NOMO-1 treated with dmso at 0.1 percent for 144 hours (cell line): ENCODE data around the gene POGLUT2.

ENCODE experiments used
- DNase-seq: peaks from one replicate; lab custom pipeline; 2025; ENCODE audit not compliant: unreplicated experiment; lab: John Stamatoyannopoulos, UW

POGLUT2 gene

GRCh38 chr13:102770435-102770834 lies 28.3 kb downstream of the POGLUT2 start:
- DNase-seq: no peak

GRCh38 chr13:102769679-102770078 lies 29.1 kb downstream of the POGLUT2 start:
- DNase-seq: no peak

DNA sequence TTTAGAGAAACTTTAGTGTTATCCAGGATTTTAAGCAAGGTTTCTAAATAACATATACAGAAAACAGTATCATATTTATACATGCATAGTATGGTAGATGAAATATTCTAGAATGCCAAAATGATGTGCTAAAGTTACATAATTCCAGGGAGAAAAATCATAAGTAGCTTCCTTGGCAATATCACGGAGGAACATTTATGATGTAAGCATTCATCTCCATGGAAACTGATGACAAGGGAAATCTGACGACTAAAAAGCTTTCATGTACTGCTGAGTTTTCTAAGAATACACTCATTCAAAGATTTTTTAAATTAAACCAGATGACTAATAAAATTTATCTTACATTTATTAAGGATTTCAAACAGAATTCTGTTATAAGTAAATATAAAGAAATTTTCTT lies 29.9 kb downstream of the POGLUT2 start:
- no peak for DNase-seq

DNA sequence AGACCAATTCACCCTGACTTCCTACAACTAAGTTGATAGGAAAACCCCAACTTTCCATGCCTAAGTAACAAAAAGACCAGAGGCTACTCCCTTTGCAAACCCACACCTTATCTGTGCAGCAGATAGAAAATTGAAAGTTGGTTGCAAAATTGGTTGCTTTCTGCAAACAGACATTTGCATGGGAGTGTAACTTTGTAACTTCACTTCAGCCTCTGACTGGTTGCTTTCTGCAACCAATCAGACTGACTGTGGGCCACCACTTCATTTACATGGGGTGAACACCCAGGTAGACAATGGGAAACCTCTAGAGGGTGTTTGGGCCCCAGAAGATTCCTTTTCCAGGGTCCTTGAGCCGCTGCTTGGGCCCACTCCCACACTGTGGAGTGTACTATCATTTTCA lies 35.0 kb downstream of the POGLUT2 start:
- DNase-seq: no peak

- DNase-seq: no peak
Measured at GRCh38 chr13:102761071-102761470, 37.7 kb downstream of the POGLUT2 start.

GRCh38 chr13:102758842-102759241 lies 39.9 kb downstream of the POGLUT2 start:
- DNase-seq: no peak

GRCh38 chr13:102757006-102757405 lies 41.8 kb downstream of the POGLUT2 start:
- no peak for DNase-seq

GRCh38 chr13:102751886-102752285 lies 46.9 kb downstream of the POGLUT2 start:
- no peak for DNase-seq

DNA sequence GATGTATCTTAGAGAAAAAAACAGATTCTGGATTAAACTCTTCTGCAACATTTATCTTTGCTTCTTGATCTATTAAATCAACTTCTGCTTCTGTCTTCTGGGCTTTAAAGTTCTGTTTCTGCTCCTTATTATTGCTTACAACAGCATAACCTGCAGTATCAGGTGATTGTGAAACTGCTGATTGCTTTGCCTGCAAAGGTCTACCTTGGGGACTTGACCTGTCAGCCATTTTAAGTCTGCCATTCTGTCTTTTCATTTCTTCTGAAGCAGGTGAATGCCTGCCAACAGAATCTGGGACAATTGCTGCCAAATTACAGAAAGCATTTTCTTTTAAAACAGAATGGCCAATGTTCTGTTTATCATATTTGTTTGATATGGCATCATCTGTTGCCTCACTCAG lies 56.3 kb downstream of the POGLUT2 start:
- no peak for DNase-seq

DNA sequence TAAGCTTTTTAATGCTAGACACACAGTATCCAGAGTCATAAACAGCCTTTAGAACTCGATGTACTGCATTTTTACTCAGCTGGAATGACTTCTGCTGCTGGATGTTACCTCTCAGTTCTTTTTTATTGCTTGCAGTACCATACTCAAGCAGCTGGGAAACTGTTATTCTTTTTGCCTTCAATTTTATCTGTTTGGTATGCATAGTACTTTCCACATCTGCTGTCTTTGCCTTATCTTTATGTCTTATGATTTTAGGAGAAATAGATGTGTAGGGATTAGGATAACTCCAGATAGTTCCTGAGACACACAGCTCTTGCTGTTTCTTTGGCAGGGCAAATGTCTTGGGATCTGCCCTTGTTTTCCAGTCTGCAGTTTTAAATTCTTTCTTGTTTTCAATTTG lies 56.7 kb downstream of the POGLUT2 start:
- DNase-seq: no peak
